Prostate gland (tissue), 2 donors: ENCODE data around the gene CGNL1. TPM values are rescaled to one million over a fixed set of nuclear protein-coding genes. Genes with fewer than 3 reads are reported as not detected.

Source experiments
- DNase-seq: peaks from one replicate; pipeline ENCODE4 v3.0.0-alpha.2; 2019; ENCODE audit warnings: low spot score
- H3K27ac ChIP-seq, 2 donors: fragments of 200-600 bp; sonication (generic); 2 replicates each; pipeline ENCODE4 v1.5.1; 2017 to 2019
- H3K27me3 ChIP-seq: fragments of 200-600 bp; sonication (generic); replicated peaks from 2 replicates; pipeline ENCODE4 v1.5.1; 2019; ENCODE audit not compliant: insufficient read depth
- H3K36me3 ChIP-seq, 2 donors: fragments of 200-600 bp; sonication (generic); 1 replicate in 1 of 2; 2 replicates in 1 of 2; pipeline versions ENCODE4 v1.5.1 to v1.8.1; 2017 to 2019
- H3K4me1 ChIP-seq: fragments of 200-600 bp; sonication (generic); replicated peaks from 2 replicates; pipeline ENCODE4 v1.5.1; 2019
- H3K4me3 ChIP-seq, 2 donors: fragments of 200-600 bp; sonication (generic); 2 replicates each; pipeline ENCODE4 v1.5.1; 2017 to 2019
- H3K9me3 ChIP-seq: fragments of 200-600 bp; sonication (generic); 2 replicates; pipeline ENCODE4 v1.5.1; 2017
- POLR2A ChIP-seq: fragments of 450-650 bp; IDR thresholded peaks from one replicate; pipeline ENCODE4 v1.6.1; 2016; ENCODE audit warnings: antibody characterized with exemption, mild to moderate bottlenecking
- POLR2AphosphoS5 ChIP-seq: sonication (generic); formaldehyde crosslinking; IDR thresholded peaks from one replicate; pipeline ENCODE4 v1.6.1; 2017; ENCODE audit warnings: antibody characterized with exemption
- WGBS: methylation state at CpG from one replicate; pipeline ENCODE4 v1.1.5; 2018; 5-methylcytosine and 5-hydroxymethylcytosine counted together
- intact Hi-C: fragments of 100-400 bp; cut with DNase I; formaldehyde crosslinking; loops from one replicate; pipeline ENCODE4 v1.14.2; 2022
- total RNA-seq, 2 donors: library from RNA; depleted of rRNA; stranded (reverse); fragments of >200 nt; gene quantifications; one replicate each; pipeline ENCODE4 v1.1.0, GENCODE V29; 2016
- TF ChIP-seq, protein P1 (sequence below), 4 experiments: fragments of 200-600 bp in 2 of 4; fragments of 450-650 bp in 2 of 4; sonication (generic) in 2 of 4; IDR thresholded peaks; 1 replicate in 3 of 4; 2 replicates in 1 of 4; pipeline ENCODE4 v1.5.1; 2016 to 2019; ENCODE audit warnings: antibody characterized with exemption in 4 of 4, mild to moderate bottlenecking in 2 of 4, moderate library complexity in 2 of 4

The CGNL1 gene
- total RNA-seq, 2 donors from 2014 or later = 49.0 to 65.6 TPM

DNA sequence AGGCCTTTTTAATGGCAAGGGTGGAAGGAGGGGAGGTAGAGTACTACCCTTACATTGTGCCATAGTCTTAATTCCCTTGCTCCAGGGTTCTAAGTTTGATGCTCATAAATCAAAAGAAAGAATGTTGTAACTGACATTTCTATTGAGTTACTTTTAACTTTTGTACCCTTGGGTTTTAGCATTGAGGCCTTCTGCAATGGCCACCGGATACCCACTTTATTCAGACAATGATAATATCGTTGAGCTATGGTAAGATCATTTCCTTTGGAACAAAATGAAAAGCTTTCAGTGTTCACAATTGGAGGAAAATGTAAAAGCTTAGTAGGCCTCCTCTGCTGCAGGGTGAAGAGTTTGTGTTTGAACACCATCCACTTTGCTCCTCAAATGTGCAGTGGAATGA is 16.8 kb downstream of the CGNL1 start:
- Histone ChIP-seq H3K4me1 (peaks cover 4% of the 10 kb centered on the region), H3K4me3 (no peak overlapping the region), H3K27ac (no peak overlapping the region), H3K27me3 (no peaks in the 10 kb centered on the region), H3K36me3 (no peaks in the 10 kb centered on the region), H3K9me3 (no peaks in the 10 kb centered on the region)
- TF ChIP-seq POLR2A = no peak
- TF ChIP-seq, protein P1, sequence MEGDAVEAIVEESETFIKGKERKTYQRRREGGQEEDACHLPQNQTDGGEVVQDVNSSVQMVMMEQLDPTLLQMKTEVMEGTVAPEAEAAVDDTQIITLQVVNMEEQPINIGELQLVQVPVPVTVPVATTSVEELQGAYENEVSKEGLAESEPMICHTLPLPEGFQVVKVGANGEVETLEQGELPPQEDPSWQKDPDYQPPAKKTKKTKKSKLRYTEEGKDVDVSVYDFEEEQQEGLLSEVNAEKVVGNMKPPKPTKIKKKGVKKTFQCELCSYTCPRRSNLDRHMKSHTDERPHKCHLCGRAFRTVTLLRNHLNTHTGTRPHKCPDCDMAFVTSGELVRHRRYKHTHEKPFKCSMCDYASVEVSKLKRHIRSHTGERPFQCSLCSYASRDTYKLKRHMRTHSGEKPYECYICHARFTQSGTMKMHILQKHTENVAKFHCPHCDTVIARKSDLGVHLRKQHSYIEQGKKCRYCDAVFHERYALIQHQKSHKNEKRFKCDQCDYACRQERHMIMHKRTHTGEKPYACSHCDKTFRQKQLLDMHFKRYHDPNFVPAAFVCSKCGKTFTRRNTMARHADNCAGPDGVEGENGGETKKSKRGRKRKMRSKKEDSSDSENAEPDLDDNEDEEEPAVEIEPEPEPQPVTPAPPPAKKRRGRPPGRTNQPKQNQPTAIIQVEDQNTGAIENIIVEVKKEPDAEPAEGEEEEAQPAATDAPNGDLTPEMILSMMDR (IDR thresholded peaks at IDR 0.05) = no peak
- TF ChIP-seq POLR2AphosphoS5 = no peak
- intact Hi-C loops = no loop called here
- WGBS = 24% methylated on average over 2 of the region's 2 CpGs
- DNase-seq = no peak

DNA sequence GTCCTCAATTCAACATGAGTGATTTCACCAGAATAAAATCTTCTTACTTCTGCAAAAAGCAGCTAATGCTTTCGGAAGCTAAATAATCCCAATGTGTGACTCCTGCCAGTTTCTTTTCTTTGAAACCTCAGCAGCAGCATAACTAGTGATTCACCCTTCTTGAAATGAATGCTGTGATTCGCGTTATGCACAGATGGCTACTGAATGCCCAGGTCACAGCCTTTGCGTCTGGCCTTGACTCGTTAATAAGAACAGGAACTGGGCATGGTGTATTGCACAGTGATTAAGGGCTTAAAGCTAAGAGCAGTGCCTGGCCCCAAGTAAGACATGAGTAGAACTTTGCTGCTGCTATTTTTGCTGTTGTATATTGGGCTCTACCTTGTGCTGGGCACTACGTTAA is 19.0 kb downstream of the CGNL1 start:
- Histone ChIP-seq H3K36me3 (no peaks in the 10 kb centered on the region), H3K27me3 (no peaks in the 10 kb centered on the region), H3K9me3 (no peaks in the 10 kb centered on the region), H3K4me3 (no peak overlapping the region), H3K4me1 (no peaks in the 10 kb centered on the region), H3K27ac (no peak overlapping the region)
- DNase-seq = no peak
- intact Hi-C loops = no loop called here
- WGBS = 61% methylated on average over 6 of the region's 6 CpGs
- TF ChIP-seq POLR2A (no peak), POLR2AphosphoS5 (no peak)
- TF ChIP-seq, protein P1 (IDR thresholded peaks at IDR 0.05) = no peak

DNA sequence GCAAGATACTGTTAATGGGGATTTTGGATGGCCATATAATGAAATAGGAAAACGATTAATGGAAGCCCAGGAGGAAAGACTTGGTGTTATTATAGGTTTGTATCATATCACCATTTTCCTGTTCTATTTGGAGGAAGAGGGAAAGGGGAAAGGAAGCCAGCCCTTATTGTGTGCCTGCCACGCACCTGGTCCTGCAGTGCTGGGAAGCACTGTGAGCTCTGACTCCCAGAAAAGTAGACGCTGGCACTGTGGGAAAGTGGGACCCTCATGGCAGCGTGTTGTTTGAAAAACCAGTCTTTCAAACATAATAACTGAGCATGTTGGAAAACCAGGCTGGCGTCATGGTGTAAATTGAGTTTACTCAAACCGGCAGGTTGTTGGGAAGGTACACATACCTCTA is 22.0 kb downstream of the CGNL1 start:
- no peak overlapping the region for H3K27ac ChIP-seq
- WGBS = 83% methylated on average over 6 of the region's 6 CpGs

DNA sequence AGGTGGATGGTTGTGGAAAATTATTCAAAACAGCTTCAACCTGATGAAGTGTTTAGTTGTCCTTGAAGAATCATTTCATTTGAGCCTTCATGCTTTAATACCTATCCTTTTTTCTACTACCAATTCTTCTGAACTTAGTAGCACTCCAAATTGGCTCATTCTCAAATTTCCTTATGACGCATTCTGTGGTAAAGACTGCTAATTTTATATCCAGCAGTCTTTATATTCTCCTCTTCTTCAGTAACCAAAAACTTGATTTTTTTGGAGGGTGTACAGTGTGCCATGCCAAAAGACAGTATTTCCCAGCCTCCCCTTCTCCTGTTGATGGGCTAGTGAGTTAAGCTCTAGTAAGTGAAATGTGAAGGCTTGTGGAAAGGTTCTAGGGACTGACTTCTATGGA is 25.2 kb downstream of the CGNL1 start:
- no peak for DNase-seq
- intact Hi-C loops = no loop called here
- WGBS = 97% methylated on average over 1 of the region's 1 CpG
- H3K4me3 ChIP-seq = no peak overlapping the region
- H3K27ac ChIP-seq = no peak overlapping the region
- H3K27me3 ChIP-seq = no peaks in the 10 kb centered on the region
- no peaks in the 10 kb centered on the region for H3K9me3 ChIP-seq
- TF ChIP-seq, protein P1 (IDR thresholded peaks at IDR 0.05) = no peak
- TF ChIP-seq POLR2A (no peak), POLR2AphosphoS5 (no peak)
- no peaks in the 10 kb centered on the region for H3K36me3 ChIP-seq
- H3K4me1 ChIP-seq = no peaks in the 10 kb centered on the region

More for the DNA sequence above, 22.0 kb downstream of the CGNL1 start:
- H3K9me3 ChIP-seq = no peaks in the 10 kb centered on the region
- H3K36me3 ChIP-seq = no peaks in the 10 kb centered on the region
- H3K4me3 ChIP-seq = no peak overlapping the region
- intact Hi-C loops = no loop called here
- no peaks in the 10 kb centered on the region for H3K27me3 ChIP-seq
- no peak for TF ChIP-seq POLR2A
- TF ChIP-seq, protein P1 (IDR thresholded peaks at IDR 0.05) = no peak
- no peak for DNase-seq
- H3K4me1 ChIP-seq = no peaks in the 10 kb centered on the region

DNA sequence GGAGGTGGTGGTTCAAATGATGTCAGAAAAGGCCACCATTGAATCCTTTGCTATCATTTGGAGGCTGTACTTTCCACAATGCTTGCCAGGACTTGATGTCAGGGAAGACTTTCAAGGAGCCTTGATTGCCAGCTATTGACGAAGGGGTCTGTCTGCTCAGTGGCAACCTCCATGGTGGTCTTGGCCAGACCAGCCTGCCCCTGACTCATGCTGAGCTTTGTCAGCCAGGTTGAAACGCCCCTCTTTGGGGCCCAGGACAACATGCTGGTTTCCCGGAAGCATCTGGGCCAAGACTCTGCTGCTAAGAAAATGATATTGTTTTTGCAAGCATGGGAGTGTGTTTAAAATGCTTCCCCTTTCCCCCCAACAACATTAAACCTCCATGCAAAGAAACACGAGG is 26.7 kb downstream of the CGNL1 start:
- no peaks in the 10 kb centered on the region for H3K9me3 ChIP-seq
- no peak for TF ChIP-seq POLR2A
- TF ChIP-seq, protein P1 (IDR thresholded peaks at IDR 0.05) = no peak
- DNase-seq = no peak
- H3K4me1 ChIP-seq = no peaks in the 10 kb centered on the region
- no peak overlapping the region for H3K27ac ChIP-seq
- no peaks in the 10 kb centered on the region for H3K36me3 ChIP-seq
- intact Hi-C loops = no loop called here
- H3K4me3 ChIP-seq = no peak overlapping the region
- WGBS = 50% methylated on average over 4 of the region's 4 CpGs
- H3K27me3 ChIP-seq = no peaks in the 10 kb centered on the region
